Mesothelial cell of epicardium (in vitro differentiated cells): ENCODE results near the gene CCDC14. TPM values are rescaled to one million over a fixed set of nuclear protein-coding genes. Genes with fewer than 3 reads are reported as not detected.

ENCODE experiments used
- DNase-seq, 2 experiments: peaks; one replicate each; pipeline ENCODE4 v3.0.0; 2021; ENCODE audit warnings: low spot score in 2 of 2; ENCODE audit not compliant: unreplicated experiment in 2 of 2
- H3K27ac Mint-ChIP-seq: 2 replicates; pipeline ENCODE4 v1.8.0; 2021; ENCODE audit warnings: mixed read lengths
- H3K27me3 Mint-ChIP-seq: 2 replicates; pipeline ENCODE4 v1.8.0; 2021; ENCODE audit warnings: low read depth, mixed read lengths
- H3K36me3 Mint-ChIP-seq: 2 replicates; pipeline ENCODE4 v1.8.0; 2021; ENCODE audit warnings: mixed read lengths
- H3K4me1 Mint-ChIP-seq: 2 replicates; pipeline ENCODE4 v1.8.0; 2021; ENCODE audit warnings: mixed read lengths
- H3K4me3 Mint-ChIP-seq: 2 replicates; pipeline ENCODE4 v1.8.0; 2021; ENCODE audit warnings: mild to moderate bottlenecking, moderate library complexity, mixed read lengths
- H3K9me3 Mint-ChIP-seq: 2 replicates; pipeline ENCODE4 v1.8.0; 2021; ENCODE audit warnings: mixed read lengths
- CTCF ChIP-seq: fragments of 200-600 bp; sonication (generic); IDR thresholded peaks from one replicate; pipeline ENCODE4 v1.5.0; 2021; ENCODE audit warnings: antibody characterized with exemption; ENCODE audit not compliant: unreplicated experiment
- total RNA-seq: library from RNA; stranded (reverse); gene quantifications from 3 replicates; pipeline ENCODE4 v1.2.1, GENCODE V29; 2021

The CCDC14 gene
- total RNA-seq, 1 donor from 2014 or later = 123 TPM

DNA sequence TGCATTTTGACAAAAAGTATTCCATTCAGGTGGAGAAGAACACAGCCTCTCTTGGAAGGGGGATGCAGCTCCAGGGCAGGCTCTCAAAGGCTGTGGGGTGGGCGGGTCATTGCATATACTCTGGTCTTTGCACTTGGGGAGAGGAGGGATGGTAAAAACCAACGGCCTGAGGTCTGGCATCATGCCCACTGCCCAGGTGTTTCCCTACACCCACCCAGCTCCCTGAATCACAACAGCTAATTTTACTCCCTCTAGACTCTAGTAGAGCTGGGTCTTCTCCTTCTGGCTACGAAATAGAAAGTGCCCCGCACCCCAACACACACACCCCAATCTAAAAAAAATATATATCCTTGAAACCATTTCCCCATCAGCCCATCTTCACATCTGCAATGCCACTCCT, 77.9 kb downstream of the CCDC14 start:
- Mint-ChIP-seq H3K4me3 (peak overlapping the region; percentile 69), H3K36me3 (no peaks in the 10 kb centered on the region), H3K27me3 (peaks cover 45% of the 10 kb centered on the region), H3K4me1 (peaks cover 7% of the 10 kb centered on the region), H3K27ac (no peak overlapping the region), H3K9me3 (no peaks in the 10 kb centered on the region)
- no peak for TF ChIP-seq CTCF
- no peak for DNase-seq

- Mint-ChIP-seq H3K27me3 (peaks cover 45% of the 10 kb centered on the region), H3K4me3 (no peak overlapping the region), H3K36me3 (no peaks in the 10 kb centered on the region)
These were observed 79.3 kb downstream of the CCDC14 start for GRCh38 chr3:123881771-123882170.

DNA sequence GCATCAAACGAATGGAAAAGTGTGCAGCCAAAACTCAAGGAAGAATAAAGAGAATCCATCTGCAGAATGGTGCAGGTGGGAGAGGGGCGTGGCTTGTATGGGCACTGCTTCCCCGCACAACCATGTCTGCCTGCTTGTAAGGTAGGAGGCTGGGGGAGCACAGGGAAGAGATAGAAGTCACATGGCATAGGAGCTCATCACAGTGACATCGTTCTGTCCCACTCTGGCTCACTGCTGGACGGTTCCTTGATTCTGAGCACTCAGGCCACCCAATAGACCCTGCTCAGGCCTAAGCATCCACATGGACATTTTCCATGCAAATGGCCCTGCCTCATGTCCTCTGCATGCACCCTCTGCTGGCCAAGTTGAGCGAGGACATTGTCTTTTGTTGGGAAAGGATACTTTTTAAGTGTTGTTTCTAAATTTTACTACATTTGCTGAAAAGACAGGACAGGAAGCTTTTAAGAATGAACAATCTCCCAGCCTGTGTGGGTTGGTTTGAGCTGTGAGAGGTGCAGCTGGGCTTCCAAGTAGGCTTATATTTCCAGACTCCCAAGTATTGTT, 79.9 kb downstream of the CCDC14 start:
- H3K36me3 Mint-ChIP-seq = no peaks in the 10 kb centered on the region
- H3K4me1 Mint-ChIP-seq = peaks cover 7% of the 10 kb centered on the region
- no peak overlapping the region for H3K27ac Mint-ChIP-seq
- H3K9me3 Mint-ChIP-seq = no peaks in the 10 kb centered on the region
- TF ChIP-seq CTCF = peak; percentile 54
- DNase-seq = no peak
- H3K4me3 Mint-ChIP-seq = no peak overlapping the region
- peaks cover 41% of the 10 kb centered on the region for H3K27me3 Mint-ChIP-seq

More at GRCh38 chr3:123881771-123882170, 79.3 kb downstream of the CCDC14 start:
- H3K4me1 Mint-ChIP-seq = peaks cover 7% of the 10 kb centered on the region
- TF ChIP-seq CTCF = no peak
- H3K9me3 Mint-ChIP-seq = no peaks in the 10 kb centered on the region
- no peak for DNase-seq
- no peak overlapping the region for H3K27ac Mint-ChIP-seq

- DNase-seq = no peak
- no peak for TF ChIP-seq CTCF
- Mint-ChIP-seq H3K9me3 (peaks cover 5% of the 10 kb centered on the region), H3K27ac (no peak overlapping the region), H3K27me3 (peaks cover 26% of the 10 kb centered on the region), H3K36me3 (no peaks in the 10 kb centered on the region), H3K4me3 (no peak overlapping the region), H3K4me1 (peaks cover 6% of the 10 kb centered on the region)
These were observed 82.2 kb downstream of the CCDC14 start for GRCh38 chr3:123878807-123879206.

DNA sequence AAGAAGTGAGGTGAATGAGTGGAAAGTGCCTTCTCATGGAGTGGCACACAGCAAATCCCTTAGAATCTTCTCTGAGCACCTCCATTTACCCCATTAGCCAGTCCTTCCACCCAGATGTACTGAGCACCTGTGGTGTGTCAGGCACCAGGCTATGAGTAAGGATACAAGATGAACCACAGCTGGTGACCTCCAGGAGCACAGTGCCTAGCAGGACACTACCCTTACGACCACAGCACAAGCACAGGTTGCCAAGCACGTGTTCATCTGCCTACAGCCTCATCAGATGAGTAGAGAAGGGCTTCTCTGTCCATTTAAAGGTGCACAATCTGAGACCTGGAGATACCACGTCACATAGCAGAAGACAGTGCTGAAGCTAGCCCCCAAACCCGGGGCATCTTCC, 83.1 kb downstream of the CCDC14 start:
- DNase-seq = no peak
- TF ChIP-seq CTCF = no peak
- peaks cover 18% of the 10 kb centered on the region for H3K27me3 Mint-ChIP-seq
- no peaks in the 10 kb centered on the region for H3K4me1 Mint-ChIP-seq
- H3K9me3 Mint-ChIP-seq = peaks cover 5% of the 10 kb centered on the region
- no peaks in the 10 kb centered on the region for H3K36me3 Mint-ChIP-seq
- no peak overlapping the region for H3K4me3 Mint-ChIP-seq
- no peak overlapping the region for H3K27ac Mint-ChIP-seq

GRCh38 chr3:123877466-123877865, 83.6 kb downstream of the CCDC14 start:
- DNase-seq = no peak
- Mint-ChIP-seq H3K4me1 (no peaks in the 10 kb centered on the region), H3K9me3 (peaks cover 5% of the 10 kb centered on the region), H3K36me3 (no peaks in the 10 kb centered on the region), H3K4me3 (no peak overlapping the region), H3K27ac (no peak overlapping the region), H3K27me3 (peaks cover 13% of the 10 kb centered on the region)
- TF ChIP-seq CTCF = no peak
